GF-D8 (cell line): ENCODE data around the gene ZDHHC23.

ENCODE experiments used
- DNase-seq: peaks from one replicate; lab custom pipeline; 2025; lab: John Stamatoyannopoulos, UW

ZDHHC23 gene

GRCh38 chr3:114005481-114005880, 57.7 kb downstream of the ZDHHC23 start:
- DNase-seq, result no peak

GRCh38 chr3:114011059-114011797, 63.4 kb downstream of the ZDHHC23 start:
- no peak for DNase-seq
